Rectal smooth muscle tissue (tissue), 1 donor: Measurements from ENCODE around the gene TESK1.
A peak's percentile ranks its signal among the peaks of the same experiment; 100 is the strongest.
"Not testable (repeated sequence)": the region's sequence is repeated elsewhere in the genome, so short reads cannot be mapped to it uniquely, and the experiment has no call there.

Experiments used
- H3K27ac ChIP-seq: one replicate; pipeline ENCODE4 v1.7.0; 2013; ENCODE audit warnings: low read depth, low read length, inconsistent platforms
- H3K27me3 ChIP-seq: one replicate; pipeline ENCODE4 v1.7.0; 2013; ENCODE audit warnings: low read length; ENCODE audit not compliant: control insufficient read depth, insufficient read depth
- H3K36me3 ChIP-seq: one replicate; pipeline ENCODE4 v1.7.0; 2013; ENCODE audit warnings: low read length; ENCODE audit not compliant: control insufficient read depth, insufficient read depth
- H3K4me1 ChIP-seq: one replicate; pipeline ENCODE4 v1.7.0; 2013; ENCODE audit warnings: low read length; ENCODE audit not compliant: control insufficient read depth, insufficient read depth
- H3K4me3 ChIP-seq: one replicate; pipeline ENCODE4 v1.7.0; 2013; ENCODE audit warnings: low read length
- H3K9ac ChIP-seq: one replicate; pipeline ENCODE4 v1.7.0; 2013; ENCODE audit warnings: low read length

TESK1 gene

DNA sequence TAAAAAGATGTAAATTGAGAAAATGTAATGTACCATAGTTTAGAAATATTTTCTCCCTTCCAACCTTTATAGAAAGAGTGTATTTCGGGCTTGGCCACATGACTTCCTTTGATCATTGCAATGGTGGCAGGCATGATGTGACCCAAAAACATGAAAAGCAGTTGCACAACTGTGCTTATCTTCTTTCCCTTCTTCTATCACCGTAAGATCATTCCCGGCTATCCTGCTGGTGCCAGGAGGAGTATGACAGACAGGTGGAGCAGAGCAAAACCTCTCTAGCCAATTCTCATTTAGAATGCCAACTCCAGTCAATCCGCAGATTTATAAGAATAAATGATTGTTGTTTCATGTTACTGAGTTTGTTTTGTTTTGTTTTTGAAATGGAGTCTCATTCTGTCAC lies 10.6 kb upstream of the TESK1 start:
- H3K4me1 ChIP-seq = no peaks in the 10 kb centered on the region
- H3K4me3 ChIP-seq = no peak overlapping the region

DNA sequence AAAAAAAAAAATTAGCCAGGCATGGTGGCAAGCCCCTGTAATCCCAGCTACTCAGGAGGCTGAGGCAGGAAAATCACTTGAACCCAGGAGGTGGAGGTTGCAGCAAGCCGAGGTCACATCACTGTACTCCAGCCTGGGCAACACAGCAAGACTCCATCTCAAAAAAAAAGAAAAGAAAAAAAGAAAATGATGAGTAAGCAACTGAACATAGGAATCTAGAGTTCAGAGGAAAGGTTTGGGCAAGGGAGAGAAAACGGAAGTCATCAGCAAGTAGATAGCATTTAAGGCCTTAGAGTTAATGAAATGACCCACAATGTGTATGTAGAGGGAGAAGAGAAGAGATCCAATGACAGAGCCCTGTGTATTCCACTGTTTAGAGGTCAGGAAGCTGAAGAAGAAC lies 8.2 kb upstream of the TESK1 start:
- not testable (repeated sequence) for H3K9ac ChIP-seq, H3K4me3 ChIP-seq, H3K27ac ChIP-seq, H3K27me3 ChIP-seq, H3K36me3 ChIP-seq, H3K4me1 ChIP-seq

More for the DNA sequence above, 10.6 kb upstream of the TESK1 start:
- H3K36me3 ChIP-seq = no peaks in the 10 kb centered on the region
- H3K9ac ChIP-seq = no peak overlapping the region
- no peaks in the 10 kb centered on the region for H3K27me3 ChIP-seq
- no peak overlapping the region for H3K27ac ChIP-seq

DNA sequence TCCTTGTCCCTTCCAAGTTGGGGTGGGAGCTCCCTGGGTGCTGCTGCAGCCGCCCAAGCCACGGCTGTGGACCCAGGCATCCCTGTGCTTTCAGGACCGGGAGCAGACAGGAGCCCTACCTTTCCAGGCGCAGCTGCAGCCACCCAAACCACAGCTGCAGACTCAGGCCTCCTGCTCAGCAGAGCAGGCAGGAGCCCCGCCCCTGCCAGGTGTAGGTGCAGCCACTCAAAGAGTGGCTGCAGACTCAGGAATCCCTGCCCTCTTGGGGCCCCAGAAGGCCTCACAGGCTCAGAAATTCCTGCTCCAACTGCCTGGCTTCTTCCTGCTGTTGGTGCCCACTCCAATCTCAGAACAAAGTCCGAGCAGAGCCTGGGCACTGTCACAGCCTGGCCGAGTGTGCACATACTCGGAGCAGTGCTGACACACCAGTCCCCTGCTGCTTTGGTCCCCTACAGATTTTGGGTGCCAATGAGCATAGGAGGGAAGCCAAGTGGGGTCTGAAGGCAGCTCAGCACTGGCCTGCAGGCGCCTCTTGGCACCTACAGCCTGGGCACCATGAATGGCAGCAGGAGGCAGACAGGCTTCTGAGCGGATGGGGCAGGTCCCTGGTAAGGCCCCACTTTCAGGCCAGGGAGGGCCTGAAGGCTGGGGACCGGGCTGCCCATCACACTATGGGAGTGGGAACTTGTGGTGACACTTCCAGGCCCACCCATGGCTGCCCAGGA lies 6.0 kb upstream of the TESK1 start:
- Histone ChIP-seq H3K4me3 (no peak overlapping the region), H3K27me3 (no peaks in the 10 kb centered on the region), H3K36me3 (no peaks in the 10 kb centered on the region), H3K9ac (no peak overlapping the region), H3K27ac (no peak overlapping the region), H3K4me1 (peaks cover 5% of the 10 kb centered on the region)

DNA sequence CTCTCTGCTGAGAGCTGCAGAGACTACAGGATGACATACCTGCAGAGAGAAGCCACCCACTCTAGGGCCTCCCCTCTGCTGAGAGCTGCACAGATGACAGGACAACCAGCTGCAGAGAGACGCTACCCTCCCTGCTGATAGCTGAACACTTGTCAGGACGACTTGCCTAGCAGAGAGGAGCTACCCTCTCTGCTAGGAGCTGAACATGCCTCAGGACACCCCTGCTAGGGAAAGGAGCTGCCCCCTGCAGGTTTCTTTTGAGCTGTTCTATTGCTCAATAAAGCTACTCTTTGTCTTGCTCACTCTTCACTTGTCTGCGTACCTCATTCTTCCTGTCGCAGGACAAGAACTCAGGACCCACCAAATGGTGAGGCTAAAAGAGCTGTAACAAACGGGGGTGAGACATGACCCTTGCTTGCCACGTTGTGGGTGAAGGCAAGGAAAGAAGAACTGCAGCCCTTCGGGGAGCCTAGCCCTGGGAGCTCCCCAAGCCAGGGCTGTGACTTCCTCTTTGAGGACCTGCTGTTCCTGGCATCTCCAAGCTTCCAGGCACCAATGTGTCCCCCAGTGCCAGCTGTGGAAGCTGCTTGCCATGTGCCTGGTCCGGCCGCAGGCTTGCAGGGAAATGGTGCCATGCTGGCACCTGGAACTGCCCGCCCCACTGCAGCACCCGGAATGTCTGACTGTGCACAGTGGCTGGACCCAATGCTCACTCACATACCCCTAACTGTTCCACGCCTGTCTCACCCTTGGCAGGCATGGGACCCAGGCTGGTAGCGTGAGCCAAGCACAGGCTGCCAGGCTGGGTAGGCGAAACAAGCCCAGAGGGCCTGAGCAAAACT lies 5.1 kb upstream of the TESK1 start:
- H3K9ac ChIP-seq = no peak overlapping the region
- H3K27ac ChIP-seq = no peak overlapping the region
- no peaks in the 10 kb centered on the region for H3K36me3 ChIP-seq
- no peaks in the 10 kb centered on the region for H3K27me3 ChIP-seq
- peaks cover 5% of the 10 kb centered on the region for H3K4me1 ChIP-seq
- no peak overlapping the region for H3K4me3 ChIP-seq

DNA sequence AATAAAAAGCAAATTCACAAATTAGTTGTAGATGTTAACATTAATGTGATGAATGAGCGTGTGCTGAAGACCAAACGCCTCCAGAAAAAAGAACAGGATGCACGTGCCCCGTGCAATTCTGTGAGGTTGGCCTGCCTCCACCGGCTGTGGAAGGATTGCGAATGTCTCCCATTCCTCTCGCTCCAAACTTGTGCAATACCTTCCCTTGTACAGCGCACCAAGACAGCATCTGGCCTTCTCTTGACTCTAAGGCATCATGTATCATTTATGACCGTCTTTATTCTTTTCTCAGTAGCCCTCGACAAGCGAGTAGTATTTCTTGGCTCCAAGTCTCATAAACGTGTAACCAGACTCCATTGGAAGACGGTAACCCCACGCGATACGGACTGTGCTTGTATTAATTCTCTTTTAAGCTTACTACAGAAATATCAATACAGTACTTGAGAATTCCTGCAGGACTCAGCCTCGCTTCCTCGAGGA lies 1.5 kb upstream of the TESK1 start:
- no peaks in the 10 kb centered on the region for H3K27me3 ChIP-seq
- peaks cover 15% of the 10 kb centered on the region for H3K36me3 ChIP-seq
- peak overlapping the region; percentile 34 for H3K9ac ChIP-seq
- H3K4me3 ChIP-seq = peak overlapping the region; percentile 63
- peaks cover 15% of the 10 kb centered on the region for H3K4me1 ChIP-seq
- peak overlapping the region; percentile 83 for H3K27ac ChIP-seq

DNA sequence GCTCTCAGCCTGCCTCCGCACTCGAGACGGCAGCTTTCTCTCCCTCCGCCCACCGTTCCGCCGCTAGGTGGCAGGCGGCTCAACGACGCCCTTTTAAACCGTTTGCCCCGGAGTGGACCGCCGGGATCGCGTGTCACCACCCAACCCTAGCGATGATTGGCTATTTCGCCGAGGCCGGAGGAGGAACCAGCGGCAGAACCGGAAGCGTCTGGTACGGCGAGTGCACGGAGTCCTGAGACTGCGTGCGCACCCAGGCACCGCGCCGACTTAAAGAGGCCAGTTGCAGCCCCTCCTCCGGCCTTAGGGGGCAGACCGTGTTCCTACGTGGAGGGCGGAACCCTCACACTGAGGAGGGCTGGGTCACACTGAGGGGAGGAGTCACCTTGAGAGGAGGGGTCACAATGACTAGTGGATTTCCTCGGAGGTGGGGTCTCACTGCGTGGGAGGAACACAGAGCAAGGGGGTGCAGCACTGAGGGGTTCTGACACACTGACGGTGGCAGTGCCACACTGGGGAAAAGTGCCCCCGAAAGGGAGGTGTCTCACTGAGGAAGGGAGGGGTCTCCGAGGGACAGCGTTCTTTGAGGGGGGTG lies 980 bp upstream of the TESK1 start:
- H3K4me1 ChIP-seq = peaks cover 15% of the 10 kb centered on the region
- peak overlapping the region; percentile 79 for H3K9ac ChIP-seq
- peak overlapping the region; percentile 94 for H3K27ac ChIP-seq
- peaks cover 19% of the 10 kb centered on the region for H3K36me3 ChIP-seq
- H3K27me3 ChIP-seq = no peaks in the 10 kb centered on the region
- peak overlapping the region; percentile 94 for H3K4me3 ChIP-seq

DNA sequence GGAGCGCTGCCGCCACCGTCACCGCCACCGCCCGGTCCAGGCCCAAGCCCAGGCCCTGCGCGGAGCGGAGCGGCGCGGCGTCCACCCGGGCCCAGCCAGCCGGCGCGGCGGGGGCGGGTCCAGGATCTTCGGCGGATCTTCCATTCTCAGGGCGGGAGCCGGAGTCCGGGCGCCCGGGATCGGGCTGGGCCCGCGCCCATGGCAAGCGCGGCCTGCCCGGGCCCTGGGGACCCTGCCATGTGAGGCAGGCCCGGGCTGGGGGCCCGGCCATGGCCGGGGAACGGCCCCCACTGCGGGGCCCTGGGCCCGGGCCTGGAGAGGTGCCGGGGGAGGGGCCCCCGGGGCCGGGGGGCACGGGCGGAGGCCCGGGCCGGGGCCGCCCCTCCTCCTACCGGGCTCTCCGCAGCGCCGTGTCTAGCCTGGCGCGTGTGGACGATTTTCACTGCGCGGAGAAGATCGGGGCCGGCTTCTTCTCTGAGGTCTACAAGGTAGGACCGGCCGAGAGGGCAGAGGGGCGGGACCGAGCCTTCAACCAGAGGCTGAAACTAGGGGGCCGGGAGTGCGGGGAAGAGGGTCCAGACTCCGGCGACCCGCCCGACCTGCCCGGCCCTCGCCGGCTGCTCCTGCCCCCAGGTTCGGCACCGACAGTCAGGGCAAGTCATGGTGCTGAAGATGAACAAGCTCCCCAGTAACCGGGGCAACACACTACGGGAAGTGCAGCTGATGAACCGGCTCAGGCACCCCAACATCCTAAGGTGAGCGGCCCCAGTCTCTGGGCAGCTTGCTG lies 482 bp downstream of the TESK1 start:
- peaks cover 15% of the 10 kb centered on the region for H3K4me1 ChIP-seq
- H3K9ac ChIP-seq = peak overlapping the region; percentile 6
- H3K27me3 ChIP-seq = no peaks in the 10 kb centered on the region
- H3K4me3 ChIP-seq = peak overlapping the region; percentile 61
- peaks cover 19% of the 10 kb centered on the region for H3K36me3 ChIP-seq
- H3K27ac ChIP-seq = peak overlapping the region; percentile 64

DNA sequence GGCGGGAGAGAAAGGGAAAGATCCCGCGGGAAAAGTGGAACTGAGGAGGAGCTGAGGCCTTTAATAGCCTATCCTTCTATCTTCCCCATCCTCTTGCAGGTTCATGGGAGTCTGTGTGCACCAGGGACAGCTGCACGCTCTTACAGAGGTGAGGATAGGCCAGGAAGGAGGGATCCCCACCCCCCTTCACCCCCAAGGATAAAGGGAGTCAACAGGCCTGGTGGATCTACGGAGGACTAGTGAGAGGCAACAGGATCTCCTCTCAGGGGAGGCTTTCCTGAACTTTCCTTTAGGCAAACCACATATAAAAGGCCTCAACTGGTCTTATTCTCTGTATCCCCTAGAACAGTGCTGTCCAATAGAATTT lies 1.1 kb downstream of the TESK1 start:
- H3K27ac ChIP-seq = no peak overlapping the region
- H3K36me3 ChIP-seq = peaks cover 19% of the 10 kb centered on the region
- peak overlapping the region; percentile 6 for H3K9ac ChIP-seq
- H3K4me1 ChIP-seq = peaks cover 15% of the 10 kb centered on the region
- no peaks in the 10 kb centered on the region for H3K27me3 ChIP-seq
- peak overlapping the region; percentile 61 for H3K4me3 ChIP-seq

DNA sequence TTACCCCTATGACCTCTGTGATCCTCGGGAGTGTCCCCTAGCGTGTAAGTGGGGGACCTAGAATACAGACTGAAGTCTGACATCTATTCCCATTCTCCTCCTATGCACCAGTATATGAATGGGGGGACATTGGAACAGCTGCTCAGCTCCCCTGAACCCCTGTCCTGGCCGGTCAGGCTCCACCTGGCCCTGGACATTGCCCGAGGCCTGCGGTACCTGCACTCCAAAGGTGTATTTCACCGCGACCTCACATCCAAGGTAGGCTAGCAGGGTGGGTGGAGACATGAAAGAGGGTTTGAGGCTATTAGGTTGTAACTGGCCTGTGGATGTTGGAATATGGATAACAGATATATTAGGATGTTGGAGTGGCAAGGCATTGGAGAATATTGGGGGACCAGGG lies 1.7 kb downstream of the TESK1 start:
- Histone ChIP-seq H3K27ac (no peak overlapping the region), H3K36me3 (peaks cover 19% of the 10 kb centered on the region), H3K4me3 (peak overlapping the region; percentile 29), H3K4me1 (peaks cover 15% of the 10 kb centered on the region), H3K27me3 (no peaks in the 10 kb centered on the region), H3K9ac (peak overlapping the region; percentile 33)

DNA sequence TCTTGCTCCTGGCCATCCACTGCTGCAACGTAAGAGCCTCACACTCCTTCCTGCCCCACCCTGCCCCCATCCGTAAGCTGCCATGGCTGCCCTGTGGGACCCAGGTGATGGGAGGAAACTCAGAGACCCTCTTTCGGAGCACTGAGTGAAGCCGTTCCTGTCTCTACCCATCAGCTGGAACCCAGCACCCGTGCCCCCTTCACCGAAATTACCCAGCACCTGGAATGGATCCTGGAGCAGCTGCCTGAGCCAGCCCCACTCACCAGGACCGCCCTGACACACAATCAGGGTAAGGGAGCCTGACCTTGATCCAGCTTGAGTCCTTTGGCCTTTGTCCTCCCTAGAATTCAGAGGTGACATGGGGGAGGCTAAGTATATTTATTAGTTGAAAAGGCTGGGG lies 3.2 kb downstream of the TESK1 start:
- no peak overlapping the region for H3K27ac ChIP-seq
- H3K36me3 ChIP-seq = peaks cover 19% of the 10 kb centered on the region
- H3K4me1 ChIP-seq = peaks cover 12% of the 10 kb centered on the region
- H3K27me3 ChIP-seq = no peaks in the 10 kb centered on the region
- no peak overlapping the region for H3K9ac ChIP-seq
- H3K4me3 ChIP-seq = no peak overlapping the region

DNA sequence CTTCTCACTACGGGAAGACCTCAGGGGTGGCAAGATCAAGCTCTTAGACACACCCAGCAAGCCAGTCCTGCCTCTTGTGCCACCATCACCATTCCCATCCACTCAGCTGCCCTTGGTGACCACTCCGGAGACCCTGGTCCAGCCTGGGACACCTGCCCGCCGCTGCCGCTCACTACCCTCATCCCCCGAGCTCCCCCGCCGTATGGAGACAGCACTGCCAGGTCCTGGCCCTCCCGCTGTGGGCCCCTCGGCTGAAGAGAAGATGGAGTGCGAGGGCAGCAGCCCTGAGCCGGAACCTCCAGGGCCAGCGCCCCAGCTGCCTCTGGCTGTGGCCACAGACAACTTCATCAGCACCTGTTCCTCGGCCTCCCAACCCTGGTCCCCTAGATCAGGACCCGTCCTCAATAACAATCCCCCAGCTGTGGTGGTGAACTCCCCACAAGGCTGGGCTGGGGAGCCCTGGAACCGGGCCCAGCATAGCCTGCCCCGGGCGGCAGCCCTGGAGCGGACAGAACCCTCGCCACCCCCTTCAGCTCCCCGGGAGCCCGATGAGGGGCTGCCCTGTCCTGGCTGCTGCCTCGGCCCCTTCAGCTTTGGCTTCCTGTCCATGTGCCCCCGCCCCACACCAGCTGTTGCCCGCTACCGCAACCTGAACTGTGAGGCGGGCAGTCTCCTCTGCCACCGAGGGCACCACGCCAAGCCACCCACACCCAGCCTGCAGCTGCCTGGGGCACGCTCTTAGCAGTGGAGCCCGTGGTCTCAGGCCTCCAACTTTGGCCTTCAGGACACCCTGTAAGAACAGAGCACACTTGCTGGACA lies 4.1 kb downstream of the TESK1 start:
- Histone ChIP-seq H3K36me3 (peaks cover 19% of the 10 kb centered on the region), H3K9ac (no peak overlapping the region), H3K4me3 (no peak overlapping the region), H3K4me1 (peaks cover 10% of the 10 kb centered on the region), H3K27ac (no peak overlapping the region), H3K27me3 (no peaks in the 10 kb centered on the region)
